GM12878 (cell line): ENCODE measurements around the gene IL36RN. TPM values are rescaled to one million over a fixed set of nuclear protein-coding genes. Genes with fewer than 3 reads are reported as not detected.
"Not testable (repeated sequence)": the region's sequence is repeated elsewhere in the genome, so short reads cannot be mapped to it uniquely, and the experiment has no call there.

ENCODE experiments used
- ATAC-seq: fragments of 200-7000 bp; cut with Tn5 transposase; 3 replicates; pipeline ENCODE4 v1.9.1; 2020; ENCODE audit warnings: mild to moderate bottlenecking, moderate library complexity
- BruUV-seq: library from RNA; stranded (reverse); fragments of 400-500 nt; replicated peaks from 2 replicates; lab custom pipeline; 2021; lab: Mats Ljungman, UMichigan
- CTCF ChIA-PET: fragments of 300-600 bp; sonication (Branson Sonifier 250); formaldehyde crosslinking; extraction: SDS; loops from one replicate; lab custom pipeline; 2021; ENCODE audit warnings: inconsistent platforms; lab: Yijun Ruan, JAX
- POLR2A ChIA-PET: fragments of 350-600 bp; formaldehyde crosslinking; extraction: SDS; loops from one replicate; lab custom pipeline; 2021; ENCODE audit warnings: inconsistent platforms; lab: Charles Lee
- RAD21 ChIA-PET: fragments of 300-600 bp; sonication (Branson Sonifier 250); formaldehyde crosslinking; loops from one replicate; lab custom pipeline; 2023; ENCODE audit warnings: antibody characterized with exemption; ENCODE audit not compliant: unreplicated experiment; lab: Charles Lee
- SMC1A ChIA-PET: fragments of 300-600 bp; sonication (Branson Sonifier 250); formaldehyde crosslinking; loops from one replicate; lab custom pipeline; 2023; ENCODE audit not compliant: unreplicated experiment, uncharacterized antibody; lab: Charles Lee
- DNase-seq: peaks from one replicate; pipeline ENCODE4 v3.0.0-alpha.2; 2011; ENCODE audit warnings: low read depth, low spot score
- FAIRE-seq: peaks from 3 replicates; lab custom pipeline; 2011; peaks lifted over from hg19 to GRCh38; lab: Jason Lieb, UNC
- H2AFZ ChIP-seq: 2 replicates; pipeline ENCODE4 v1.6.0; 2011; ENCODE audit warnings: low read depth, low read length, control low read depth; ENCODE audit not compliant: control insufficient read depth
- H3K27ac ChIP-seq: 2 replicates; pipeline ENCODE4 v1.5.1; 2011; ENCODE audit warnings: control low read depth; ENCODE audit not compliant: control insufficient read depth, insufficient read depth
- H3K27me3 ChIP-seq, 2 experiments: replicated peaks in 1 of 2; 2 replicates each; pipeline versions ENCODE4 v1.6.0 to v1.6.1; 2011; ENCODE audit warnings: low read length in 1 of 2; ENCODE audit not compliant: control insufficient read depth in 2 of 2, insufficient read depth in 2 of 2
- H3K36me3 ChIP-seq, 2 experiments: 2 replicates each; pipeline ENCODE4 v1.5.1; 2011; ENCODE audit warnings: low read length in 1 of 2; ENCODE audit not compliant: control insufficient read depth in 2 of 2, insufficient read depth in 2 of 2
- H3K4me1 ChIP-seq: 2 replicates; pipeline ENCODE4 v1.6.1; 2011; ENCODE audit warnings: mild to moderate bottlenecking, low read length, moderate library complexity, mixed read lengths; ENCODE audit not compliant: control insufficient read depth, insufficient read depth
- H3K4me2 ChIP-seq: 2 replicates; pipeline ENCODE4 v1.6.0; 2011; ENCODE audit warnings: control low read depth; ENCODE audit not compliant: control insufficient read depth, insufficient read depth
- H3K4me3 ChIP-seq: fragments of 200-600 bp; sonication (generic); 2 replicates; pipeline ENCODE4 v1.5.1; 2016
- H3K79me2 ChIP-seq: 2 replicates; pipeline ENCODE4 v1.6.0; 2011; ENCODE audit warnings: low read length; ENCODE audit not compliant: control insufficient read depth, insufficient read depth
- H3K9ac ChIP-seq: 2 replicates; pipeline ENCODE4 v1.8.0; 2011; ENCODE audit warnings: low read length, control low read depth, mixed read lengths; ENCODE audit not compliant: control insufficient read depth, insufficient read depth
- H3K9me3 ChIP-seq: replicated peaks from 3 replicates; pipeline ENCODE4 v1.5.1; 2011; ENCODE audit warnings: mild to moderate bottlenecking, low read length; ENCODE audit not compliant: control insufficient read depth, insufficient read depth
- H4K20me1 ChIP-seq: 2 replicates; pipeline ENCODE4 v1.6.0; 2011; ENCODE audit not compliant: control insufficient read depth, insufficient read depth
- ASH2L ChIP-seq: fragments of 300-600, 200-600 bp; sonication (generic); IDR thresholded peaks from 2 replicates; pipeline ENCODE4 v1.6.1; 2017; ENCODE audit warnings: low read depth, mild to moderate bottlenecking, borderline replicate concordance
- BMI1 ChIP-seq: fragments of 450-650 bp; IDR thresholded peaks from 2 replicates; pipeline ENCODE4 v1.6.1; 2016; ENCODE audit warnings: mild to moderate bottlenecking, moderate library complexity, borderline replicate concordance
- CBX5 ChIP-seq: sonication (generic); IDR thresholded peaks from 2 replicates; pipeline ENCODE4 v1.6.1; 2016; ENCODE audit warnings: low read depth, moderate library complexity, mild to moderate bottlenecking, inconsistent platforms
- ETV6 ChIP-seq, 2 experiments: fragments of 450-650 bp in 1 of 2; IDR thresholded peaks in 1 of 2; conservative IDR thresholded peaks in 1 of 2; 2 replicates each; pipeline ENCODE4 v1.6.1; 2014; ENCODE audit warnings: antibody characterized with exemption in 1 of 2, borderline replicate concordance in 1 of 2, low read depth in 1 of 2, mild to moderate bottlenecking in 1 of 2, moderate library complexity in 1 of 2
- MTA2 ChIP-seq: fragments of 450-650 bp; IDR thresholded peaks from 2 replicates; pipeline ENCODE4 v1.6.1; 2016; ENCODE audit warnings: low read depth, mild to moderate bottlenecking, moderate library complexity
- SREBF1 ChIP-seq: IDR thresholded peaks from 2 replicates; pipeline ENCODE4 v1.6.1; 2012; ENCODE audit warnings: mild to moderate bottlenecking, low read length
- STAT3 ChIP-seq: IDR thresholded peaks from 2 replicates; pipeline ENCODE4 v1.6.1; 2011; ENCODE audit warnings: low read depth, low read length, improper control_type of control experiment
- WGBS: methylation state at CpG from one replicate; pipeline ENCODE4 v1.1.6; 2016; ENCODE audit warnings: low lambda C conversion rate; ENCODE audit not compliant: insufficient replicate concordance, insufficient coverage; ENCODE audit errors: missing lambda C conversion rate; 5-methylcytosine and 5-hydroxymethylcytosine counted together
- in situ Hi-C: fragments of 300-500 bp; cut with MboI; formaldehyde crosslinking; loops from 9 replicates; pipeline ENCODE4 v1.14.3; 2018; ENCODE audit warnings: mixed read lengths
- intact Hi-C: fragments of 100-400 bp; cut with micrococcal nuclease; formaldehyde crosslinking; loops from one replicate; pipeline ENCODE4 v1.14.2; 2022; ENCODE audit not compliant: unreplicated experiment
- polyA plus RNA-seq, 11 experiments: library from polyadenylated mRNA; depleted of rRNA in 4 of 11; unstranded in 6 of 11; stranded (reverse) in 5 of 11; fragments of >200 nt; fragmentation: Nextera tagmentation in 4 of 11; fragmentation: Illumina TruSeq in 1 of 11; extraction: Ambion mirVana in 4 of 11; extraction: Trizol in 1 of 11; gene quantifications; 1 replicate in 1 of 11; 2 replicates in 10 of 11; pipeline versions ENCODE4 v1.2.1 to v1.2.3, GENCODE V29; 2011 to 2016; ENCODE audit warnings: inconsistent platforms in 2 of 11, missing spikeins in 2 of 11, low read depth in 1 of 11
- total RNA-seq, 4 experiments: library from RNA; depleted of rRNA in 3 of 4; stranded (reverse); fragments of >200 nt in 3 of 4; fragmentation: Illumina TruSeq in 1 of 4; extraction: Trizol in 1 of 4; gene quantifications; 2 replicates each; pipeline versions ENCODE4 v1.2.1 to v1.2.3, GENCODE V29; 2013 to 2021
- TF ChIP-seq, protein P1 (sequence below): fragments of 450-650 bp; IDR thresholded peaks from 2 replicates; pipeline ENCODE4 v1.6.1; 2016; ENCODE audit warnings: mild to moderate bottlenecking, moderate library complexity, borderline replicate concordance
- TF ChIP-seq, protein P2 (sequence below): IDR thresholded peaks from 2 replicates; pipeline ENCODE4 v1.6.1; 2012; ENCODE audit warnings: mild to moderate bottlenecking, low read depth, low read length

The IL36RN gene
- total and polyA plus RNA-seq, 10 of the 15 experiments (the other 5 are each of a cell fraction or from before 2014, with no cell fraction given), result not detected

DNA sequence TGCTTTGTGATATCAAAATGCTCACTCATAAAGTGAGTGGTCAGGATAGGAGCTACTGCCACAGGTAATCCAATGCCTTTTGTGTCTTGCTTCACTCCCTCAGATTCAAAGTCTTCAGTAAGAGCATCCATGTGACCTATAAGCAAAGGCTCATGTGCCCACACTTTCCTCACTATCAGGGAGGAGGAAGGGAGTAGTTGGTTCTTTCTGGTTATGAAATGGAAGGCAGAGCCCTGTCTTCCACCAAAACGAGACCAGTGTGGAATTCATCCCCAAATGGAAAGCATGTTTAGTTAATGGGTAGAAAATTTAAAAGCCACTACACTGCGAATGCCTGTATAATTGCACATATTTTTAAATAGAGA, 34.6 kb downstream of the IL36RN start:
- H2AFZ ChIP-seq, result no peak overlapping the region
- no peaks in the 10 kb centered on the region for H3K36me3 ChIP-seq
- H3K9me3 ChIP-seq, result no peaks in the 10 kb centered on the region; the same call in 2 of the 3 replicates
- H3K9ac ChIP-seq, result no peak overlapping the region
- ATAC-seq (no peak), FAIRE-seq (no peak), DNase-seq (no peak)
- RAD21 ChIA-PET, result no interaction called here
- H3K27ac ChIP-seq, result no peak overlapping the region
- intact Hi-C loops, result no loop called here
- SMC1A ChIA-PET, result interaction anchor here (1.0 kb wide), 1 partner anchor 14 kb away, joined by 4 read pairs; no protein-coding TSS in a partner anchor
- no peaks in the 10 kb centered on the region; a peak in 1 of 4 replicates for H3K27me3 ChIP-seq
- no peak overlapping the region for H3K4me3 ChIP-seq
- POLR2A ChIA-PET, result no interaction called here
- WGBS, result 14% methylated on average over 2 of the region's 2 CpGs
- H3K4me2 ChIP-seq, result no peak overlapping the region
- no peaks in the 10 kb centered on the region for H4K20me1 ChIP-seq
- in situ Hi-C loops, result no loop called here
- no peaks in the 10 kb centered on the region for H3K4me1 ChIP-seq
- TF ChIP-seq BMI1 (no peak), ETV6 (conservative IDR thresholded peaks at IDR 0.05 in 1 of 2, IDR thresholded peaks at IDR 0.05 in 1 of 2; ENCODE audit: borderline replicate concordance in 1 of 2, low read depth in 1 of 2) (no peak), STAT3 (no peak), ASH2L (no peak), CBX5 (no peak), MTA2 (no peak), SREBF1 (no peak)
- TF ChIP-seq, protein P1, sequence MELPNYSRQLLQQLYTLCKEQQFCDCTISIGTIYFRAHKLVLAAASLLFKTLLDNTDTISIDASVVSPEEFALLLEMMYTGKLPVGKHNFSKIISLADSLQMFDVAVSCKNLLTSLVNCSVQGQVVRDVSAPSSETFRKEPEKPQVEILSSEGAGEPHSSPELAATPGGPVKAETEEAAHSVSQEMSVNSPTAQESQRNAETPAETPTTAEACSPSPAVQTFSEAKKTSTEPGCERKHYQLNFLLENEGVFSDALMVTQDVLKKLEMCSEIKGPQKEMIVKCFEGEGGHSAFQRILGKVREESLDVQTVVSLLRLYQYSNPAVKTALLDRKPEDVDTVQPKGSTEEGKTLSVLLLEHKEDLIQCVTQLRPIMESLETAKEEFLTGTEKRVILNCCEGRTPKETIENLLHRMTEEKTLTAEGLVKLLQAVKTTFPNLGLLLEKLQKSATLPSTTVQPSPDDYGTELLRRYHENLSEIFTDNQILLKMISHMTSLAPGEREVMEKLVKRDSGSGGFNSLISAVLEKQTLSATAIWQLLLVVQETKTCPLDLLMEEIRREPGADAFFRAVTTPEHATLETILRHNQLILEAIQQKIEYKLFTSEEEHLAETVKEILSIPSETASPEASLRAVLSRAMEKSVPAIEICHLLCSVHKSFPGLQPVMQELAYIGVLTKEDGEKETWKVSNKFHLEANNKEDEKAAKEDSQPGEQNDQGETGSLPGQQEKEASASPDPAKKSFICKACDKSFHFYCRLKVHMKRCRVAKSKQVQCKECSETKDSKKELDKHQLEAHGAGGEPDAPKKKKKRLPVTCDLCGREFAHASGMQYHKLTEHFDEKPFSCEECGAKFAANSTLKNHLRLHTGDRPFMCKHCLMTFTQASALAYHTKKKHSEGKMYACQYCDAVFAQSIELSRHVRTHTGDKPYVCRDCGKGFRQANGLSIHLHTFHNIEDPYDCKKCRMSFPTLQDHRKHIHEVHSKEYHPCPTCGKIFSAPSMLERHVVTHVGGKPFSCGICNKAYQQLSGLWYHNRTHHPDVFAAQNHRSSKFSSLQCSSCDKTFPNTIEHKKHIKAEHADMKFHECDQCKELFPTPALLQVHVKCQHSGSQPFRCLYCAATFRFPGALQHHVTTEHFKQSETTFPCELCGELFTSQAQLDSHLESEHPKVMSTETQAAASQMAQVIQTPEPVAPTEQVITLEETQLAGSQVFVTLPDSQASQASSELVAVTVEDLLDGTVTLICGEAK, result no peak
- TF ChIP-seq, protein P2, sequence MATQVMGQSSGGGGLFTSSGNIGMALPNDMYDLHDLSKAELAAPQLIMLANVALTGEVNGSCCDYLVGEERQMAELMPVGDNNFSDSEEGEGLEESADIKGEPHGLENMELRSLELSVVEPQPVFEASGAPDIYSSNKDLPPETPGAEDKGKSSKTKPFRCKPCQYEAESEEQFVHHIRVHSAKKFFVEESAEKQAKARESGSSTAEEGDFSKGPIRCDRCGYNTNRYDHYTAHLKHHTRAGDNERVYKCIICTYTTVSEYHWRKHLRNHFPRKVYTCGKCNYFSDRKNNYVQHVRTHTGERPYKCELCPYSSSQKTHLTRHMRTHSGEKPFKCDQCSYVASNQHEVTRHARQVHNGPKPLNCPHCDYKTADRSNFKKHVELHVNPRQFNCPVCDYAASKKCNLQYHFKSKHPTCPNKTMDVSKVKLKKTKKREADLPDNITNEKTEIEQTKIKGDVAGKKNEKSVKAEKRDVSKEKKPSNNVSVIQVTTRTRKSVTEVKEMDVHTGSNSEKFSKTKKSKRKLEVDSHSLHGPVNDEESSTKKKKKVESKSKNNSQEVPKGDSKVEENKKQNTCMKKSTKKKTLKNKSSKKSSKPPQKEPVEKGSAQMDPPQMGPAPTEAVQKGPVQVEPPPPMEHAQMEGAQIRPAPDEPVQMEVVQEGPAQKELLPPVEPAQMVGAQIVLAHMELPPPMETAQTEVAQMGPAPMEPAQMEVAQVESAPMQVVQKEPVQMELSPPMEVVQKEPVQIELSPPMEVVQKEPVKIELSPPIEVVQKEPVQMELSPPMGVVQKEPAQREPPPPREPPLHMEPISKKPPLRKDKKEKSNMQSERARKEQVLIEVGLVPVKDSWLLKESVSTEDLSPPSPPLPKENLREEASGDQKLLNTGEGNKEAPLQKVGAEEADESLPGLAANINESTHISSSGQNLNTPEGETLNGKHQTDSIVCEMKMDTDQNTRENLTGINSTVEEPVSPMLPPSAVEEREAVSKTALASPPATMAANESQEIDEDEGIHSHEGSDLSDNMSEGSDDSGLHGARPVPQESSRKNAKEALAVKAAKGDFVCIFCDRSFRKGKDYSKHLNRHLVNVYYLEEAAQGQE, result no peak
- CTCF ChIA-PET, result interaction anchor here (1.4 kb wide), 1 partner anchor 155 kb away, joined by 6 read pairs; no protein-coding TSS in a partner anchor
- BruUV-seq, result no TSS peak
- H3K79me2 ChIP-seq, result no peaks in the 10 kb centered on the region

DNA sequence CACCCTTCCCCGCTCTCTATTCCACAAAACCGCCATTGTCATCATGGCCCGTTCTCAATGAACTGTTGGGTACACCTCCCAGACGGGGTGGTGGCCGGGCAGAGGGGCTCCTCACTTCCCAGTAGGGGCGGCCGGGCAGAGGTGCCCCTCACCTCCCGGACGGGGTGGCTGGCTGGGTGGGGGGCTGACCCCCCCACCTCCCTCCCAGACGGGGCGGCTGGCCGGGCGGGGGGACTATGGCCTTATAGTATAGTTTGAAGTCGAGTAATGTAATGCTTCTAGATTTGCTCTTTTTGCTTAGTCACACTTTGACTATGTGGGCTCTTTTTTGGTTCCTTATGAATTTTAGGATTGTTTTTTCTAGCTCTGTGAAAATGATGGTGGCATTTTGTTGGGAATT, 37.3 kb downstream of the IL36RN start:
- H3K27ac ChIP-seq, intact Hi-C loops, H3K4me1 ChIP-seq, BruUV-seq, POLR2A ChIA-PET, DNase-seq, FAIRE-seq, RAD21 ChIA-PET, H3K36me3 ChIP-seq, H3K4me2 ChIP-seq, H3K9me3 ChIP-seq, H4K20me1 ChIP-seq, H3K27me3 ChIP-seq, SMC1A ChIA-PET, ATAC-seq, CTCF ChIA-PET, in situ Hi-C loops, H3K9ac ChIP-seq, H3K79me2 ChIP-seq, H2AFZ ChIP-seq, H3K4me3 ChIP-seq: not testable (repeated sequence)
- WGBS, result 83% methylated on average over 14 of the region's 14 CpGs
